ENCODE results near the gene CSPG4.
"Not testable (repeated sequence)": the region's sequence is repeated elsewhere in the genome, so short reads cannot be mapped to it uniquely, and the experiment has no call there.

Gene CSPG4

GRCh38 chr15:75725006-75725718, 12.5 kb upstream of the CSPG4 start:
- DNase-seq (ENCODE audit: low read depth, low spot score) = no peak

GRCh38 chr15:75723847-75724660, 11.4 kb upstream of the CSPG4 start:
- DNase-seq (ENCODE audit: low read depth, low spot score) = no peak

- DNase-seq (ENCODE audit: low read depth, low spot score) = no peak
These were observed 10.7 kb upstream of the CSPG4 start for GRCh38 chr15:75723171-75723846.

GRCh38 chr15:75721923-75722870, 9.5 kb upstream of the CSPG4 start:
- DNase-seq (ENCODE audit: low read depth, low spot score) = no peak

GRCh38 chr15:75721480-75721922, 8.9 kb upstream of the CSPG4 start:
- DNase-seq (ENCODE audit: low read depth, low spot score) = no peak

- no peak for DNase-seq (ENCODE audit: low read depth, low spot score)
These were observed 8.3 kb upstream of the CSPG4 start for GRCh38 chr15:75720787-75721479.

GRCh38 chr15:75720297-75720696, 7.6 kb upstream of the CSPG4 start:
- DNase-seq (ENCODE audit: low read depth, low spot score) = no peak

- DNase-seq (ENCODE audit: low read depth, low spot score) = no peak
These were observed 5.7 kb upstream of the CSPG4 start for GRCh38 chr15:75718328-75718727.

- DNase-seq (ENCODE audit: low read depth, low spot score) = not testable (repeated sequence)
These were observed 4.4 kb upstream of the CSPG4 start for GRCh38 chr15:75717001-75717400.

GRCh38 chr15:75716249-75716950, 3.8 kb upstream of the CSPG4 start:
- DNase-seq (ENCODE audit: low read depth, low spot score) = not testable (repeated sequence)

GRCh38 chr15:75715312-75715832, 2.7 kb upstream of the CSPG4 start:
- not testable (repeated sequence) for DNase-seq (ENCODE audit: low read depth, low spot score)

- DNase-seq (ENCODE audit: low read depth, low spot score) = no peak
These were observed 1.5 kb upstream of the CSPG4 start for GRCh38 chr15:75714195-75714594.

- no peak for DNase-seq (ENCODE audit: low read depth, low spot score)
These were observed 769 bp upstream of the CSPG4 start for GRCh38 chr15:75713338-75713895.

GRCh38 chr15:75711495-75711894, 1.2 kb downstream of the CSPG4 start:
- DNase-seq (ENCODE audit: low read depth, low spot score) = not testable (repeated sequence)

GRCh38 chr15:75710874-75711273, 1.8 kb downstream of the CSPG4 start:
- not testable (repeated sequence) for DNase-seq (ENCODE audit: low read depth, low spot score)

- not testable (repeated sequence) for DNase-seq (ENCODE audit: low read depth, low spot score)
These were observed 3.2 kb downstream of the CSPG4 start for GRCh38 chr15:75709458-75709857.

- no peak for DNase-seq (ENCODE audit: low read depth, low spot score)
These were observed 6.0 kb downstream of the CSPG4 start for GRCh38 chr15:75706682-75706954.

- DNase-seq (ENCODE audit: low read depth, low spot score) = no peak
These were observed 6.6 kb downstream of the CSPG4 start for GRCh38 chr15:75705854-75706681.

GRCh38 chr15:75705375-75705774, 7.3 kb downstream of the CSPG4 start:
- DNase-seq (ENCODE audit: low read depth, low spot score) = not testable (repeated sequence)

All from activated CD4-positive, CD25-positive, alpha-beta regulatory T cell treated with anti-CD3 and anti-CD28 coated beads, Interleukin-2, amount 50 U/mL, for 16 hours (primary cell).